Stimulated activated CD4-positive, alpha-beta T cell treated with anti-CD3 and anti-CD28 coated beads, Interleukin-1b, Interleukin-23, amount 100 ng/mL, for 48 hours (primary cell): ENCODE measurements around the gene FBXO5.

Experiments used
- DNase-seq: peaks from one replicate; pipeline ENCODE4 v3.0.0-alpha.2; 2020

The FBXO5 gene

GRCh38 chr6:152948150-152948768 is 34.6 kb downstream of the FBXO5 start:
- no peak for DNase-seq

- DNase-seq: no peak
Observed at GRCh38 chr6:152946995-152947394, 35.8 kb downstream of the FBXO5 start.

- no peak for DNase-seq
Observed at GRCh38 chr6:152946484-152946883, 36.4 kb downstream of the FBXO5 start.

- DNase-seq: no peak
Observed at GRCh38 chr6:152943260-152943897, 39.5 kb downstream of the FBXO5 start.

GRCh38 chr6:152942319-152942869 is 40.4 kb downstream of the FBXO5 start:
- DNase-seq: no peak

GRCh38 chr6:152941746-152942145 is 41.1 kb downstream of the FBXO5 start:
- DNase-seq: no peak

GRCh38 chr6:152932865-152933264 is 50.0 kb downstream of the FBXO5 start:
- no peak for DNase-seq

GRCh38 chr6:152922706-152923105 is 60.1 kb downstream of the FBXO5 start:
- no peak for DNase-seq
